ENCODE results near the gene CEBPA. TPM values are rescaled to one million over a fixed set of nuclear protein-coding genes. Genes with fewer than 3 reads are reported as not detected.
"Not testable (repeated sequence)": the region's sequence is repeated elsewhere in the genome, so short reads cannot be mapped to it uniquely, and the experiment has no call there.

Gene CEBPA
- total RNA-seq, 5 donors from 2014 or later (not counting 1 experiment from before 2014, with no cell fraction given) = 1.1 to 2.1 (median 1.8) TPM

DNA sequence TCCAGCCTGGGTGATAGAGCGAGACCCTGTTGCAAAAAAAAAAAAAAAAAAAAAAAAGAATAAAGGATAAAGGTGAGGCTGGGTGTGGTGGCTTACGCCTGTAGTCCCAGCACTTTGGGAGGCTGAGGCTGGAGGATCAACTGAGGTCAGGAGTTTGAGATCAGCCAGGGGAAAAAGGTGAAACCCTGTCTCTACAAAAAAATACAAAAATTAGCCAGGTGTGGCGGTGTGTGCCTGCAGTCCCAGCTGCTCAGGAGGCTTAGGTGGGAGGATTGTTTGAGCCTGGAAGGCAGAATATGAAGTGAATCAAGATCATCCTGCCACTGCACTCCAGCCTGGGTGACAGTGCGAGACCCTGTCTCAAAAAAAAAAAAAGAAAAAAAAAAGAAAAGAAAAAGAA is 15.7 kb upstream of the CEBPA start:
- H3K4me3 ChIP-seq (ENCODE audit: control insufficient read depth in 1 of 2, extremely low read depth in 1 of 2, low read length in 1 of 2); ATAC-seq (replicated peaks in 1 of 4); POLR2A ChIA-PET; H3K9me3 ChIP-seq; H3K4me3 Mint-ChIP-seq; H3K36me3 Mint-ChIP-seq; H3K27ac Mint-ChIP-seq; CTCF ChIA-PET; DNase-seq; H3K36me3 ChIP-seq (ENCODE audit: control insufficient read depth in 2 of 2, extremely low read depth in 1 of 2, insufficient read depth in 1 of 2, low read length in 1 of 2); H3K27ac ChIP-seq (ENCODE audit: low read length); H3K4me1 Mint-ChIP-seq; H3K4me1 ChIP-seq (ENCODE audit: control insufficient read depth in 1 of 2, extremely low read depth in 1 of 2, insufficient read depth in 2 of 2, low read length in 2 of 2): not testable (repeated sequence)
- H3K27me3 ChIP-seq (replicated peaks in 1 of 2; ENCODE audit: control insufficient read depth in 2 of 2, extremely low read depth in 1 of 2, insufficient read depth in 2 of 2, low read length in 1 of 2) = peaks cover 2 to 19% of the 10 kb centered on the region in 2 experiments
- peaks cover 14 to 21% of the 10 kb centered on the region in 2 donors for H3K27me3 Mint-ChIP-seq
- WGBS (ENCODE audit: insufficient coverage) = 100% methylated on average over 1 of the region's 4 CpGs
- H3K9me3 Mint-ChIP-seq = peaks cover 4 to 18% (median 8%) of the 10 kb centered on the region in 3 donors

- H3K4me3 ChIP-seq (ENCODE audit: control insufficient read depth in 1 of 2, extremely low read depth in 1 of 2, low read length in 1 of 2) = no peak overlapping the region
- H3K27ac ChIP-seq (ENCODE audit: low read length) = no peak overlapping the region
- Mint-ChIP-seq H3K27me3 (peaks cover 14 to 19% of the 10 kb centered on the region in 2 donors), H3K36me3 (no peaks in the 10 kb centered on the region), H3K4me1 (no peaks in the 10 kb centered on the region), H3K4me3 (no peak overlapping the region), H3K9me3 (peaks cover 4 to 16% (median 6%) of the 10 kb centered on the region in 3 donors), H3K27ac (no peak overlapping the region)
- peaks cover 2 to 19% of the 10 kb centered on the region in 2 experiments for H3K27me3 ChIP-seq (replicated peaks in 1 of 2; ENCODE audit: control insufficient read depth in 2 of 2, extremely low read depth in 1 of 2, insufficient read depth in 2 of 2, low read length in 1 of 2)
- H3K9me3 ChIP-seq = no peaks in the 10 kb centered on the region
- ATAC-seq (replicated peaks in 1 of 4) = no peak
- CTCF ChIA-PET = no interaction called here
- no peak for DNase-seq
- 70% methylated on average over 1 of the region's 5 CpGs for WGBS (ENCODE audit: insufficient coverage)
- no peaks in the 10 kb centered on the region for H3K4me1 ChIP-seq (ENCODE audit: control insufficient read depth in 1 of 2, extremely low read depth in 1 of 2, insufficient read depth in 2 of 2, low read length in 2 of 2)
- no peaks in the 10 kb centered on the region for H3K36me3 ChIP-seq (ENCODE audit: control insufficient read depth in 2 of 2, extremely low read depth in 1 of 2, insufficient read depth in 1 of 2, low read length in 1 of 2)
- POLR2A ChIA-PET = no interaction called here
Measured at GRCh38 chr19:33317517-33317916, 15.2 kb upstream of the CEBPA start.

DNA sequence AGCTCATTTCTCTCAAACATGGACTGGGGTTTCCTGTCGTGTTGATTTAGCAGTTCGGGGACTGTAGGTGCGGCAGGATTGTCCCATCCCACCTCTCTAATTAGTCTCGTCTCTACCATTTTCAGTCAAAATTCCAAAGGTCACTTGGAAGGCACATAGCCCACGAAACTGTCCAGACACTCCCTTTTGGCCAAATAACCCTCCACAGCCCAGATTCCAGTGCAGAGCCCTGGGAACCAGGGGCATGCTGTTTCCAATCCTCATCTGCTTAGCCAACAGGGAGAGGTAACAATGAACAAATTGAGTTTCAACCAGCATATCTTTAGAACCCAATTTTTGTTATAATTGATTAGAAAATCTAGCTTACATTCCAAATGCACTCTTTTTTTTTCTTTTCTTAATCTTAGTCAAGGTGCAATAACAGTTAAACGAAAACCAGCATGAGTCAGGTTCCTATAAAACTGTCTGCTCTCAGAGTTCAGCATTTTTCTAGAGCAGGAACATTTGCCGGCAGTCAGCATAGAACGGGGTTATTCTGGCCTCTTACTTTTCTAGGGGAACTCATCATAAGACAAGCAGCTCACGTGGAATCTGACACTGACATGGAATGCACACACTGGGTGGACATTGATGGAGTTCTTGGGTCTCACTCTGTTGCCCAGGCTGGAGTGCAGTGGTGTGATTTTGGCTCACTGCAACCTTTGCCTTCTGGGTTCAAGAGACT is 14.4 kb upstream of the CEBPA start:
- DNase-seq (no peak), ATAC-seq (replicated peaks in 1 of 4) (no peak)
- no peaks in the 10 kb centered on the region for H3K9me3 ChIP-seq
- no peak overlapping the region for H3K27ac ChIP-seq (ENCODE audit: low read length)
- WGBS (ENCODE audit: insufficient coverage) = 76% methylated on average over 8 of the region's 9 CpGs
- POLR2A ChIA-PET = no interaction called here
- CTCF ChIA-PET = interaction anchor here in 1 of 2 donors (0.5 kb wide), 1 partner anchor 66 kb away, joined by 3 read pairs; no protein-coding TSS in a partner anchor
- Mint-ChIP-seq H3K27me3 (peaks cover 16 to 19% of the 10 kb centered on the region in 2 donors), H3K27ac (no peak overlapping the region), H3K36me3 (no peaks in the 10 kb centered on the region), H3K9me3 (peaks cover 4 to 15% (median 6%) of the 10 kb centered on the region in 3 donors), H3K4me3 (no peak overlapping the region), H3K4me1 (no peaks in the 10 kb centered on the region)
- peaks cover 2 to 23% of the 10 kb centered on the region in 2 experiments for H3K27me3 ChIP-seq (replicated peaks in 1 of 2; ENCODE audit: control insufficient read depth in 2 of 2, extremely low read depth in 1 of 2, insufficient read depth in 2 of 2, low read length in 1 of 2)
- H3K4me1 ChIP-seq (ENCODE audit: control insufficient read depth in 1 of 2, extremely low read depth in 1 of 2, insufficient read depth in 2 of 2, low read length in 2 of 2) = no peaks in the 10 kb centered on the region
- no peaks in the 10 kb centered on the region for H3K36me3 ChIP-seq (ENCODE audit: control insufficient read depth in 2 of 2, extremely low read depth in 1 of 2, insufficient read depth in 1 of 2, low read length in 1 of 2)
- no peak overlapping the region for H3K4me3 ChIP-seq (ENCODE audit: control insufficient read depth in 1 of 2, extremely low read depth in 1 of 2, low read length in 1 of 2)

DNA sequence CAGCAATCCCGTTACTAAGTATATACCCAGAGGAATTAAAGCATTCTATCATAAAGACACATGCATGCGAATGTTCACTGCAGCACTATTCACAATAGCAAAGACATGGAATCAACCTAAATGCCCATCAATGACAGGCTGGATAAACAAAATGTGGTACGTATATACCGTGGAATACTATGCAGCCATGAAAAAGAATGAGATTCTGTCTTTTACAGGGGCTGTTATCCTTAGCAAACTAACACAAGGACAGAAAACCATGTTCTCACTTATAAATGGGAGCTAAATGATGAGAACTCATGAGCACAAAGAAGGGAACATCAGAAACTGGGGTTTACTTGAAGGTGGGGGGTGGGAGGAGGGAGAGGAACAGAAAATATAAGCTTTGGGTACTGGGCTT is 10.5 kb upstream of the CEBPA start:
- H3K27ac ChIP-seq (ENCODE audit: low read length); H3K4me1 ChIP-seq (ENCODE audit: control insufficient read depth in 1 of 2, extremely low read depth in 1 of 2, insufficient read depth in 2 of 2, low read length in 2 of 2); H3K36me3 ChIP-seq (ENCODE audit: control insufficient read depth in 2 of 2, extremely low read depth in 1 of 2, insufficient read depth in 1 of 2, low read length in 1 of 2); DNase-seq; H3K27ac Mint-ChIP-seq; H3K4me3 ChIP-seq (ENCODE audit: control insufficient read depth in 1 of 2, extremely low read depth in 1 of 2, low read length in 1 of 2); POLR2A ChIA-PET; H3K9me3 ChIP-seq; H3K4me1 Mint-ChIP-seq; H3K36me3 Mint-ChIP-seq; ATAC-seq (replicated peaks in 1 of 4); H3K4me3 Mint-ChIP-seq; H3K9me3 Mint-ChIP-seq: not testable (repeated sequence)
- WGBS (ENCODE audit: insufficient coverage) = 100% methylated on average over 2 of the region's 4 CpGs
- CTCF ChIA-PET = interaction anchor here in 1 of 2 donors (0.7 kb wide), 1 partner anchor 93 kb away, joined by 4 read pairs; no protein-coding TSS in a partner anchor
- H3K27me3 ChIP-seq (replicated peaks in 1 of 2; ENCODE audit: control insufficient read depth in 2 of 2, extremely low read depth in 1 of 2, insufficient read depth in 2 of 2, low read length in 1 of 2) = peaks cover 2 to 41% of the 10 kb centered on the region in 2 experiments
- H3K27me3 Mint-ChIP-seq = peaks cover 21 to 36% of the 10 kb centered on the region in 2 donors

DNA sequence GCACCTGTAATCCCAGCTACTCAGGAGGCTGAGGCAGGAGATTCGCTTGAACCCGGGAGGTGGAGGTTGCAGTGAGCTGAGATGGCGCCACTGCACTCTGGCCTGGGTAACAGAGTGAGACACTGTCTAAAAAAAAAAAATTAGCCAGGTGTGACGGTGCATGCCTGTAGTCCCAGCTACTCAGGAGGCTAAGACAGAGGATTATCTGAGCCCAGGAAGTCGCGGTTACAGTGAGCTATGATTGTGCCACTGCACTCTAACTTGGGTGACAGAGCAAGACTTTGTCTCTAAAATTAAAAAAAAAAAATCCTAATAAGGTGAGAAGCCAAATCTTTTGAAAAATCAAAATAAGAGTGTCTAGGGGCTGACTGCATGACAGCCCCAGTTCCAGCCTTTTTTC is 9.7 kb upstream of the CEBPA start:
- H3K4me1 Mint-ChIP-seq = no peaks in the 10 kb centered on the region
- ChIA-PET CTCF (no interaction called here), POLR2A (no interaction called here)

GRCh38 chr19:33311326-33311682 is 9.0 kb upstream of the CEBPA start:
- no peak overlapping the region for H3K4me3 ChIP-seq (ENCODE audit: control insufficient read depth in 1 of 2, extremely low read depth in 1 of 2, low read length in 1 of 2)
- peaks cover 0 to 39% of the 10 kb centered on the region in 2 experiments for H3K27me3 ChIP-seq (replicated peaks in 1 of 2; ENCODE audit: control insufficient read depth in 2 of 2, extremely low read depth in 1 of 2, insufficient read depth in 2 of 2, low read length in 1 of 2)
- no peaks in the 10 kb centered on the region for H3K36me3 ChIP-seq (ENCODE audit: control insufficient read depth in 2 of 2, extremely low read depth in 1 of 2, insufficient read depth in 1 of 2, low read length in 1 of 2)
- peaks cover 22 to 36% of the 10 kb centered on the region in 2 donors for H3K27me3 Mint-ChIP-seq
- H3K27ac Mint-ChIP-seq = no peak overlapping the region
- H3K9me3 Mint-ChIP-seq = no peaks in the 10 kb centered on the region
- H3K9me3 ChIP-seq = no peaks in the 10 kb centered on the region
- no peak for DNase-seq
- no peaks in the 10 kb centered on the region for H3K4me1 ChIP-seq (ENCODE audit: control insufficient read depth in 1 of 2, extremely low read depth in 1 of 2, insufficient read depth in 2 of 2, low read length in 2 of 2)
- H3K36me3 Mint-ChIP-seq = no peaks in the 10 kb centered on the region
- POLR2A ChIA-PET = no interaction called here
- ATAC-seq (replicated peaks in 1 of 4) = no peak
- H3K4me3 Mint-ChIP-seq = no peak overlapping the region
- CTCF ChIA-PET = no interaction called here
- no peak overlapping the region for H3K27ac ChIP-seq (ENCODE audit: low read length)
- WGBS (ENCODE audit: insufficient coverage) = 88% methylated on average over 2 of the region's 4 CpGs
- H3K4me1 Mint-ChIP-seq = no peaks in the 10 kb centered on the region

More for the DNA sequence above, 9.7 kb upstream of the CEBPA start:
- WGBS (ENCODE audit: insufficient coverage) = 100% methylated on average over 2 of the region's 6 CpGs
- Mint-ChIP-seq H3K27ac (no peak overlapping the region), H3K4me3 (no peak overlapping the region), H3K36me3 (no peaks in the 10 kb centered on the region), H3K27me3 (peaks cover 25 to 41% of the 10 kb centered on the region in 2 donors), H3K9me3 (no peaks in the 10 kb centered on the region)
- H3K27ac ChIP-seq (ENCODE audit: low read length) = no peak overlapping the region
- no peaks in the 10 kb centered on the region for H3K4me1 ChIP-seq (ENCODE audit: control insufficient read depth in 1 of 2, extremely low read depth in 1 of 2, insufficient read depth in 2 of 2, low read length in 2 of 2)
- peaks cover 2 to 39% of the 10 kb centered on the region in 2 experiments for H3K27me3 ChIP-seq (replicated peaks in 1 of 2; ENCODE audit: control insufficient read depth in 2 of 2, extremely low read depth in 1 of 2, insufficient read depth in 2 of 2, low read length in 1 of 2)
- DNase-seq (no peak), ATAC-seq (replicated peaks in 1 of 4) (no peak)
- H3K36me3 ChIP-seq (ENCODE audit: control insufficient read depth in 2 of 2, extremely low read depth in 1 of 2, insufficient read depth in 1 of 2, low read length in 1 of 2) = no peaks in the 10 kb centered on the region
- H3K9me3 ChIP-seq = no peaks in the 10 kb centered on the region
- no peak overlapping the region for H3K4me3 ChIP-seq (ENCODE audit: control insufficient read depth in 1 of 2, extremely low read depth in 1 of 2, low read length in 1 of 2)

Measured in T-cell (primary cell).